NCI-H460 (cell line): ENCODE measurements around the gene UBXN1. TPM values are rescaled to one million over a fixed set of nuclear protein-coding genes. Genes with fewer than 3 reads are reported as not detected.
A peak's percentile ranks its signal among the peaks of the same experiment; 100 is the strongest.
"Not testable (repeated sequence)": the region's sequence is repeated elsewhere in the genome, so short reads cannot be mapped to it uniquely, and the experiment has no call there.

Experiments
- DNase-seq: peaks from one replicate; pipeline ENCODE4 v3.0.0-alpha.2; 2016; ENCODE audit warnings: low read depth; ENCODE audit errors: extremely low read depth
- total RNA-seq: library from RNA; depleted of rRNA; stranded (reverse); fragments of >200 nt; shearing (Covaris generic); gene quantifications from 2 replicates; pipeline ENCODE4 v1.2.3, GENCODE V29; 2014

UBXN1 gene
- total RNA-seq, 1 experiment from 2014 or later = 82.6 TPM

DNA sequence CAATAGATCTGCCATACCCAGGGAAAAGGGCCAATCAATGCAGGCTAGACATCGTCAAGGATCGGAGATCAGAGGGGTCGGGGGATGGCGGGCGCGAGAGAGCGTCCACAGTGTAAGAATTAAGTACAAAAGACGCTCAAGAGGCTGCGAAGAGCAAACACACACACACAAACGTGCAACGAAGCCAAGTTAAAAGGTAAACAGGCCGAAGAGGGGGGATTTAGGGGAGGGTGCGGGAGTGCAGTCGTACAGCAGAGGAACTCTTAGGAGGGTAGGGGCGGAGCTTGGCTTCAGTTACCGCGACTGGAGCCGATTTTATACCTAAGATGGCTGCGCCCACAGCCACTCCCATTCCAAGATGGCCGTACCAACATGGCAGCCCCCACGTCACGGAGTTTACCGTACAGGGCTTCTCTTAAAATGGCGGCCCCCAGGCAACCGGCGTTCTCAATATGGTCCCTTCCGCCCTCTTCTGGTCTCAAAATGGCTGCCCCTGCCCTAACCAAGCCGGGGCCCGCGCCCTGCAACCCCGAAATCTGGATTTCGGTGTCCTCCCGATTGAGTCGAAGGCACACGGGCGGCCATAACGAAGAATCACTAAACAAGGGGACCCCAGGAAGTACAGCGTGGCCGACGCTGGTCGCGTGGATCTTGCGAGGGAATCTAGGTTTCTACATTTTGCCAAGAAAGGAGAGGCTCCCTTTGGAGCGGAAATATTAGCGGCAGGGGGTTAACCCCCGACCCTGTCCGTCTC lies 30.6 kb upstream of the UBXN1 start:
- peak; percentile 95 for DNase-seq

DNA sequence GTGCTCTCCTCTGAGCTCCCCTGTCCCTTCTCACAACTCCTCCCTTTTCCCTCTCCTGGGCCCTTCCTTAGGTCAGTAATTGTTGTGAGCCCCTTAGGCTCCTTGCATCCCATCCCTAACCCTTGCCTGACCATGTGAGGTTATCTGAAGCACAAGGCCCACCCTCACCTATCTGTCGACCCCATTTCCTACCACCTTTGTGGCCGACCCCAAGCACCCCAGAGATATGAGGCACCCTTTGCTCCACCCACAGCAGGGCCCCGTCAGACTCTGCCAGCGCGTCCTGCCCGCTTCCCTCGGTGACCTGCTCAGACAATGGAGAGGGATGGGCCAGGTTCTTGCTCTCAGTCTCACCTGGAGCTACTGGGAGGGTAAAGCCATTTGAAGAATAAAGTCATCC lies 29.9 kb upstream of the UBXN1 start:
- DNase-seq = no peak

DNA sequence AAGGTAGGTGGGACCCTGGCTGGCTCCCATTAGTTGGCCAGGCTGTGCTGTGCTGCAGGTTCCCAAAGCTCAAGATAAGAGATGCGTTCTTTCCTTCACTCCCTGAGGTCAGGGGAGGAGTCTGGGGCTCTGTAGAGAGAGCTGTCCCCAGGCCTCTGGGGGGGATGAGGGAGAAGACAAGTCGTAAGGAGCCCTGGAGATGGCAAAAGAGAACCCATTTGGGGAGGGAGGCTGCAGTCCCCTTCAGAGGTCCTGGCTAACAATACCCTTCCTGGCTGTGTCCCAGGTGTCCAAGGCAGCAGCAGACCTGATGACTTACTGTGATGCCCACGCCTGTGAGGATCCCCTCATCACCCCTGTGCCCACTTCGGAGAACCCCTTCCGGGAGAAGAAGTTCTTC lies 29.5 kb upstream of the UBXN1 start:
- DNase-seq = no peak

DNA sequence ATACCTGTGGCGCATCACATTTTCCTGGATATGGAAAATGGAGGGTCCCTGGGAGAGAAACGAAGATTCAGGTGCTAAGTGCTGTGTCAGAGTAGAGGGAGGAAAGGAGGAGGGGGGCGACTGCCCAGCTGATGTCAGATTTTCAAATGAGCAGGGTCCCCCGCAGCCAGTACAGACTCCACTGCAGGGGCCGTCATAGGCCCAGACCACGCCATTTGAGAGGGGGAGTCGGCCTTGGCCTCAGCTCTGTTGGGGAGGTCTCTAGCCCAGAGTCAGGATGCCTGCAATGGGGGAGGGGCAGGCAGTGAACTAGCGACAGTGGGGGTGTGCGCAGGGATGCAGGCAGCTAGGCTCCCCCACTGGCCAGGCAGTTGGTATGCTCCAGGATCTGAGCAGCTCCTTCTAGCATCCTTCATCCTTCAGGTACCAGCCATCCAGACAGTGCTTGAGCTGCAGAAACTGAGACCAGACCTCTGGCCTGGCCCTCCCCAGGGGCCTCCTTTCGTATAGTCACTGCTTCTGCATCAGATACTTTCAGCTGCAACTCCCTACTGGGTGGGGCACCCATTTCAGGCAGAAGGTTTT lies 28.5 kb upstream of the UBXN1 start, which contains the start of the genes BSCL2 and GNG3:
TSS of gene BSCL2 (minus strand) at position 148 of the 585 bp plus-strand sequence. CDS start 229 bp downstream, outside the sequence.
TSS of gene GNG3 (plus strand) at position 400 of the 585 bp plus-strand sequence. CDS start 620 bp downstream, outside the sequence.
- DNase-seq = no peak

DNA sequence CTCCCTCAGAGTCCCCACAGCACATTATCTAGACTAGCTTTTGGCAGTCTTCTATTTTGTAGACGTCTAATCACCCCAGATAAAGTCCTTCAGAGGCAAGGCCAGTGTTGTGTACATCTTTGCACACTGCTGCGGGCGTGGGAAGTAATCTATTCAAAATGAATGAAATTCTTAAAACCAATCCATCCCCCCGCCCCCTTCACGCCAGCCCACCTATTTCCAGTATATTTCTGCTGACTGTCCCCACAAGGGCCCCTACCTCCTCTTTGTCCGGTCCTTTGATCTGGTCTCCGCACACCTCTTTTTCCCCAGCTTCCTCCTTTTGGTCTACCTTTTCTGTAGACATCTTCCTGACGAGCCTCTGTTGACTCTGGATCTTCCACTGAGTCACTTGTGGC lies 28.0 kb upstream of the UBXN1 start:
- no peak for DNase-seq

DNA sequence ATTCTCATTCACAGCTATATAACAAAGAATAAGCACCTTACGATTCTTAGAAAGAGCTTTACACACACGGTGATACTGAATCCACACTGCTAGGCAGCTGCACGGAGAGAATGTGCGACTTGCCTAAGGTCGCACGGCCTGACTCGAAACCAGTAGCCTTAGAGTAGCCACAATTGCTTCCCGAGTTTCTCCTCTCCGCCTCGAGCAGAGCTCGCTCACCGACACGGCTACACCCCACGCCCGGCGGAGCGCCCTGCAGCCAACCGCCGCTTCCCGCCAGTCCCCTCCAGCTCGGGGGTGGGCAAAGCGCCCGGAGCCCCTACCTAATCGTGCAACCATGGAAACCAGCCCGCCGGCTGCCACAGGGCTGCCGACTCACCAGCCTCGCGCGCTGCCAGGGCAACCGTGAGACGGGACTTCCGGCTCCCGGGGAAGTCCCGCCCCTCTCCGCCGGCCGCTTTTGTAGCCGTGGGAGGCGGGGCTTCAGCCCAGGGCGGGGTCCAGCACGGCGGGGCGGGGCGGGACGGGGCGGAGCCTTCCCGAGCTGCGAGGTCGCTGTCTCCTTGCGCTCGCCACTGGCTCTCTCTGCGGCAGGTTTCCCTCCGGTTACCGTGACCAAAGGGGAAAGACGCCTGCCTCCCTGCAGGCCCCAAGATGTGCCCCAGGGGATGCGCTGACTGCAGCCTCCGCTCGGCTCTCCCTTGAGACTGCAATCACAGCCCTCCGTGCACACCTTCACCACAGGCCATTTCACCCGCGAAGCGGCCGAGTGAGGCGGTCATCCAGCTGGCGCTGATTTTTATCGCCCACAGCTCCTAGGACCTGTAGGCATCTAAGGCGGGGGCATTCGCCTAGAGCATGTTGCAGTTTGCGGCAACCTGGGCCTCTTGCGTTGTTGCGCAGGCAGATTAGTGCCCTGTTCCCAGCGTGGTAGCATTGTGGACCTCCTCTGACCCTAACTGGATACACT lies 27.3 kb upstream of the UBXN1 start:
- DNase-seq = peak; percentile 82

DNA sequence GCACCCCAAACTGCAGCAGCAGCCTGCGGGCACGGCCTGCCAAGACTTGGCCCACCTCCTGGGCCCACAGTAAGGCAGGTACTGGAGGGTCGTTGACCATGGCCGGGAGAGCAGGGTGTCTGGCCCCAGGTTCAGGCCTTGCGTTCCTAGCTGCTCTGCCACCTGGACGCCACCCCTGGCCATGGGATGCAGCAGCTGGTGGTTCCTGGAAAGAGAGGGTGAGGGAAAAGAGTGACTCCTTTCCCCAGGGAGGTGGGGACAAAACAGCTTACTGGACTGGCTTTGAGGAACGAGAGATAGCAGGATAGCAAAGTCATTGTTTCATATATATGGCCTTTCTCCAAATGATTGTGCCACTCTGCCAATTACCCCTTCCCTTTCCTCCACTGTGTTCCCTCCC lies 26.5 kb upstream of the UBXN1 start:
- no peak for DNase-seq

DNA sequence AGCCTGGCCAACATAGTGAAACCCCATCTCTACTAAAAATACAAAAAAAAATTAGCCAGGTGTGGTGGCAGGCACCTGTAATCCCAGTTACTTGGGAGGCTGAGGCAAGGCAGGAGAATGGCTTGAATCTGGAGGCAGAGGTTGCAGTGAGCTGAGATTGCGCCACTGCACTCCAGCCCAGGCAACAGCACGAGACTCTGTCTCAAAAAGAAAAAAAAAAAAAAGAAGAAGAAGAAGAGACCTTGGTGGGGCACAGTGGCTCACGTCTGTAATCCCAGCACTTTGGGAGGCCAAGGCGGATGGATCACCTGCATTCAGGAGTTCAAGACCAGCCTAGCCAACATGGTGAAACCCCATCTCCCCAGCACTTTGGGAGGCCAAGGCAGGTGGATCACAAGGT lies 25.0 kb upstream of the UBXN1 start:
- not testable (repeated sequence) for DNase-seq

DNA sequence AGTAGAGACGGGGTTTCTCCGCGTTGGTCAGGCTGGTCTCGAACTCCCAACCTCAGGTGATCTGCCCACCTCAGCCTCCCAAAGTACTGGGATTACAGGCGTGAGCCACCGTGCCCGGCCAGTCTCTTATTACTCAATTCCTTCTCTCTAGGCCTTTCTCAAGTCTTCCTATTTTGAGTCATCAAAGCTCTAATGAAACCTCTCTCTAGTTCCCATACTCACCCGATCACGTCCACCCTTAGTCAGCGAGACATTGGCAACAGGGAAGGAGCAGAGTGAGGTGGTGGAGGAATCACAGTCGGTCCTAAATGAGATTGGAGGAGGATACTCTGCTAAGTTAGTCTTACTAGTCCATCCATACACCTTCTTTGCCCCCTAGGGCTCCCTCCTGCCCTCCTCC lies 23.4 kb upstream of the UBXN1 start:
- DNase-seq = no peak

DNA sequence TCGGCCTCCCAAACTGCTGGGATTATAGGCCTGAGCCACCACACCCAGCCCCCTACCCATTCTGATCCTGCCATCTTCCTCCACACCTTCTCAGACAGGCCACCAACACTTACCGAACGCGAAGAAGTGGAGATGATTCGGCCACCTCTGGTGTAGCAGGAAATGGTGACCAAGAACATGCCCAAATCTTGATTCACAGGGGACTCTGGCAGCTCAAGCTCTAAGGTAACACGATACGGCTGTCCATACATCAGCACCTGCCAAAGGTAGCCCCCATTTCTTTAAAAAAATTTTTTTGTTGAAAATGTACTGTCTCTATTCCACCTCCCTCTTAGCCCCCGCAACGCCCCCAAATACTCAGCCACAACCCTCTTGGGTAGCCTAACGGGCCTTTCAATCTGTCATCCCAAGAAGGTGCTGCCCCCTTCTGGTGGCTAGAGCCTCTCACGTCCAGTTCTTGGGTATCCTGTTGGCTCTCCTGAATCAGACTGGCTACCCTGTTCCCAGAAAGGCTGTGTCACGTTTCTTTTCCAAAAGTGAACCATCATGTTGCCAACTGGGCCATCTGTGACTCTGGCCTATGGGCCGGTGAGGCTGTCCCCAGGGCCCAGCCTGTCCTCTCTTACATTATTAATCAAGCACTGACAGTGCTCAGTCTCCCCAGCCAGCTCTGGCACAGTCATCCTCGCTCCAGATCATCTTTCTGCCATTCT lies 15.7 kb upstream of the UBXN1 start:
- DNase-seq = peak; percentile 71

DNA sequence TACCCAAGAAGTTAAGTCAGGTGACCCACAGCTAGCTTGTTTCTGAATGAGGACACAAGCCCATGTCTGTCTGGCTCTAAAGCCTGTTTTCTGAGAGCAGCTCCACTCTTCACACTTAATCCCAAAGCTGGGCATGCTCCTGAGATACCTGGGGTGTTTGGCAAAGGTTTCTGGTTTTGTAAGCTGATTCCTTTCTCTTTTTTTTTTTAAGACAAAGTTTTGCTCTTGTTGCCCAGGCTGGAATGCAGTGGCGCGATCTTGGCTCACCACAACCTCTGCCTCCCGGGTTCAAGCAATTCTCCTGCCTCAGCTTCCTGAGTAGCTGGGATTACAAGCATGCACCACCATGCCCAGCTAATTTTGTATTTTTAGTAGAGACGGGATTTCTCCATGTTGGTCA lies 14.8 kb upstream of the UBXN1 start:
- not testable (repeated sequence) for DNase-seq

- no peak for DNase-seq
These were observed 10.7 kb upstream of the UBXN1 start, which contains the start of gene LRRN4CL for GRCh38 chr11:62689421-62690183. LRRN4CL (minus strand) TSS chr11:62689530; CDS start chr11:62688508, 1,022 bp downstream.

DNA sequence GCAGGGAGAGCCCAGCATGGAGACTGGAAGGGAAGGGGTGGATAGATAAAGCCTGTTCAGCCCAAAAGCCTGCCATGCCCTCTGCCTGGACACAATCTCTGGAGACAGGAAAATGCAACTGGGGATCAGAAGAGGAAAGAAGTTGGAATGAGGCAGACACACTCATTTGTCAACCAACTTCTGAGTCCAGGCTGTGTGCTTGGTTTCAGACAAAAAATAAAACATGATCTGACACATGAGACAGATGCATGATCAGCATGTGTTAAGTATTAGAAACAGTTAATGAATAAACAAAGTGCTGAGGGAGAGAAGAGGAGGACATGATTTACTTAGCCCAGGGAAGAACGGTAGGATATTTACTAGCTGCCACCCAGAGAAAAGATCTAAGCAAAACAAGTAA lies 9.6 kb upstream of the UBXN1 start:
- DNase-seq = no peak

- no peak for DNase-seq
These were observed 8.9 kb upstream of the UBXN1 start for GRCh38 chr11:62687508-62688396.

- no peak for DNase-seq
These were observed 3.6 kb upstream of the UBXN1 start for GRCh38 chr11:62682518-62682917.

GRCh38 chr11:62680825-62681240 lies 2.0 kb upstream of the UBXN1 start:
- peak; percentile 64 for DNase-seq

DNA sequence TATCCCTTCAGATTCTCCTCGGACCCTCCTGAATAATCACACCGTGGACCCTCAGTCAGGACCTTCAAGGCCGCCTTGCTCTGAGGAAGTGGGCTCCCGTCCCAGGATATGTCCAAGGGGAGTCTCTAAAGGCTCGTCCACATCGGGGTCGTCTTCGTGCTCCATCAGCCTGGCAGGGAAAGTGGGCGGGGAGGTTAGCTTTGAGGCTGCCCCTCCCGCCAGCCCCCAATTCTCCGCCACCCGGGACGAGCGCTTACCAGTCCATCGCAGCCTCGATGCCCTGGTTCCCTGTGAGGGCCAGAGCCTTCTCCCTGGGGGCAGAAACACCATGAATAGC lies 472 bp downstream of the UBXN1 start:
- no peak for DNase-seq

GRCh38 chr11:62677714-62678113 lies 1.2 kb downstream of the UBXN1 start:
- DNase-seq = no peak

- DNase-seq = no peak
These were observed 1.7 kb downstream of the UBXN1 start for GRCh38 chr11:62677156-62677555.
